Kasumi-1 (cell line): ENCODE measurements around the gene EMILIN3.

Experiments
- DNase-seq, 2 experiments: peaks; one replicate each; lab custom pipeline; 2025; lab: John Stamatoyannopoulos, UW

Gene EMILIN3

GRCh38 chr20:41363601-41364000 is 3.0 kb downstream of the EMILIN3 start:
- no peak for DNase-seq

DNA sequence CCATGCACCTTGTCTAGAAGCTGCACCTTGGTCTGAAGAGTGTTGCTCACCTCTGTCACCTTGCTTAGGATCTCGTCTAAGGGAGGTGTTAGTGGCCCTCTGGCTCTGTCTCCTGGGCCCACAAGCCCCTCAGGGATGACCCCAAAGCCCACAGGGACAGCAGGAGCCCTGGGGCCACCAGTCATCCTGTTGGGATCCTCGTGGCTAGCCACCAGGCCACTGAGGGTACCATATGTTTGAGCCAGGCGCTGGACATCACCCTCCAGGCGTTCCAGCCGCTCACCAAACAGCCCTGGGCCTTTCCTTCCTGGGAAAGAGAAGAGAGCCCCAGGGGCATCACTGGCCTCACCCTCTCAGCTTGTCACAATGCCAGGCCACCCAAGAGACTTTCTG is 3.9 kb downstream of the EMILIN3 start:
- no peak for DNase-seq

DNA sequence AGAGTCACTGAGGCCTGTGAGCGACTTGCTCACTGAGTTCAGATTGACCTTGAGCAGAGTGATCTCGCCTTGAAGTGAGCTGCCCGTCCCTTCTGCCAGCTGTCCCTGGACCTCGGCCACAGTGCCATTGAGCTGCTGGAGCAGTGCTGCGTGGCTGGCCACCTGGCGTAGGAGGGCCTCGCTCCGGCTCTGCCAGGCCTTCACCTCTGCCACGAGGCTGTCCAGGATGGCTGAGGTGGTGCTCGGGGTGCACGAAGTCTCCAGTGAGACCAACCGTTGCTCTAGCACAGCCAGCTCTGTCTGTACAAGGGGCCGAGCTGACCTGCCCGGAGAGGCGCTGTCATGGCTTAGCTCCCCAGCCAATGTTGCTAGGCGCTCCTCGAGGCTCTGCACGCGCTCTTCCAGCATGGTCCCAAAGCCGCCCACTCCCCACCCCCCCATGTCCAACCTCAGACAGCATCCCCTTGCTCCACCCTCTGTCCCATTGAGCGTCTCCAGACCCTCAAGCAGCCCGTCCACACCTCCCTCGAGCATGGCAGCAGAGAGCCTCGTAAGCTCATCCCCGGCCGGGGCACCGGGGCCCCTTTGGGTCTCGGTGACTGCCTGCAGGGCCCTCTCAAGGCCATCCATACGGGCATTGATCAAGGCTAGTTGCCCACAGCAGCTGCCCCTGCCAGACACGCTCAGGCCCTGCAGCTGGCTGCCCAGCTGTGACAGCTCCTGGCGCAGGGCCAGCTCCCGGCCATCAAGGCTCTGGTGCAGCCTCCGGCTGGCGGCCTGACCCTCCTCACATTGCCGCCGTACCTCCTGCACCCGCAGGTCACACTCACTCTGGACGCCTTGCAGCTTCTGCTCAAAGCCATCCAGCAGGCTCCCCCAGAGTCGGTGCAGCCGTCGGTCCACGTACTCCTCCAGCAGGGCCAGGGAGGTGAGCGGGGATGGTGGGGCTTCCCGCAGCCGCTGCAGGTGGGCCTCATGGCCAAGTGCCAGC is 4.6 kb downstream of the EMILIN3 start:
- no peak for DNase-seq

- no peak for DNase-seq
These were observed 5.5 kb downstream of the EMILIN3 start for GRCh38 chr20:41360831-41361756.

GRCh38 chr20:41359541-41360011 is 7.0 kb downstream of the EMILIN3 start:
- DNase-seq: no peak

- no peak for DNase-seq
These were observed 7.9 kb downstream of the EMILIN3 start for GRCh38 chr20:41358717-41359116.

GRCh38 chr20:41358230-41358629 is 8.4 kb downstream of the EMILIN3 start:
- DNase-seq: no peak

DNA sequence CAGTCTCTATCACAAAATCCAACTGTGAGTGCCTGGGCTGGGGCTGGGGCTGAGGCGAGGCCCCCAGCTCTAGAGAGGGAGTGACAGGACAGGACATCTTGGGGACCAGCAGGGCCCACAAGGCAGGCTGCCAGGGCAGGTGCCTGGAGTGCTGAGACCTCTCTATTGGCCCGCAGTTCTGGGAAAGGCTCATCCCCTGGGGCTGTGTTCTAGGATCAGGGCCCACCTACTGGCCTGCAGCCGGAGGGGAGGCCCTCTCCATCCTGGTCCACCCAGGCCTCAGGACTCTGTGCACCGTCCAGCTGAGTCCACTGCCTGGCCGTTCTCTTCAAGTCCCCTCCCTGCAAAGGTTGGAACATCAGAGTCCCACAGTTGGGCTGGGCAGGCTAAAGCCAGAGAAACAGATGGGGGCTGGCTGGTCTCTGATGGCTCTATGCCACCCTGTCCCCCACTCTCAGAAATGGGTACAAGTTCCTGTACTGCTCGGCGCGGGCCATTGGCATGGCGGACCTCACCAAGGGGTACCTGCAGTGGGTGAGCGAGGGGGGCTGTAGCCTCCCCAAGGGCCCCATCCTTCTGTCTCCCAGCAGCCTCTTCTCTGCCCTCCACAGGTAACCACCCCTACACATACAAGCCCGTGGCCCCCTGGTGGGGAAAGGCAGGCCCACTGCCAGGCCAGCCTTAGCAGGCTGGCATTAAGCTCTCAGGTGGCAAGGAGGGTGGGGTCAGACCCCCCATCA is 9.0 kb downstream of the EMILIN3 start:
- no peak for DNase-seq

- no peak for DNase-seq
These were observed 9.7 kb downstream of the EMILIN3 start for GRCh38 chr20:41356951-41357350.

- no peak for DNase-seq
These were observed 10.9 kb downstream of the EMILIN3 start for GRCh38 chr20:41355598-41356203.

- DNase-seq: no peak
These were observed 11.4 kb downstream of the EMILIN3 start for GRCh38 chr20:41355192-41355591.

GRCh38 chr20:41353530-41353929 is 13.1 kb downstream of the EMILIN3 start:
- no peak for DNase-seq

DNA sequence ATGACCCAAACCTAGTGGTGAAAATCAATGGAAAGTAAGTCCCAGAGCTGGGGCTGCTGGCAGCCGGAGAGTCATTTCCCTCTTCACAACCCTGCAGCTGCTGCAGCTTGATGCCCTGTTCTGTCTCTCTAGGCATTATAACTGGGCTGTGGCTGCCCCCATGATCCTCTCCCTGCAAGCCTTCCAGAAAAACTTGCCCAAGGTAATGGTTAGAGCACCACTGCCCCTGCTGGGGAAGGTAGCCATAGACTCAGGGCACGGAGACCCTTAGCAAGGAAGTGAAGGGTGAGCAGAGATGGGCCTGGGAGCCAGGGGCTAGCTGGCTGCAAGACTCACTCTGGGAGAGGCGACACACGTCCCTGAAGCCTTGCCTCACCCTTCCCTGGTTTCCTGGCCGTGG is 14.0 kb downstream of the EMILIN3 start:
- no peak for DNase-seq

DNA sequence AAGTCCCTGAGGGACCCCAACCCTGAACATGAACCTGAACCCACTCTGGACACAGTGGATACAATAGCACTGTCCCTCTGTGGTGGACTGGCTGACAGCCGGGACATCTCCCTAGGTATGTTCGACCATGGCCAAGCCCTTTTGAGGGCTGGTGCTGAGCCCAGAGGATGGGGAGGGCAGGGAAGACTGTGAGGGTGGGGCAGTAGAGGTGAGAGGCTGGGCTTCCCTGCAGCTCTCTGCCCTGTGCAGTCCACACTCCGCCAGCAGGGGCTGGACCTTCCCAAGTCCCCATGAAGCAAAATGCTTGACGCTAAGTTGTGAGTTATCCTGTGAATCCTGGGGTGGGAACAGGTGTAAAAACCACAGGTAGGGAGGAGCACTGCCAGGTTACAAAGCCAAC is 14.5 kb downstream of the EMILIN3 start:
- no peak for DNase-seq

GRCh38 chr20:41350408-41350962 is 16.1 kb downstream of the EMILIN3 start:
- no peak for DNase-seq

GRCh38 chr20:41349943-41350342 is 16.7 kb downstream of the EMILIN3 start:
- no peak for DNase-seq

GRCh38 chr20:41349266-41349665 is 17.4 kb downstream of the EMILIN3 start:
- no peak for DNase-seq

GRCh38 chr20:41348430-41349172 is 18.0 kb downstream of the EMILIN3 start:
- no peak for DNase-seq

DNA sequence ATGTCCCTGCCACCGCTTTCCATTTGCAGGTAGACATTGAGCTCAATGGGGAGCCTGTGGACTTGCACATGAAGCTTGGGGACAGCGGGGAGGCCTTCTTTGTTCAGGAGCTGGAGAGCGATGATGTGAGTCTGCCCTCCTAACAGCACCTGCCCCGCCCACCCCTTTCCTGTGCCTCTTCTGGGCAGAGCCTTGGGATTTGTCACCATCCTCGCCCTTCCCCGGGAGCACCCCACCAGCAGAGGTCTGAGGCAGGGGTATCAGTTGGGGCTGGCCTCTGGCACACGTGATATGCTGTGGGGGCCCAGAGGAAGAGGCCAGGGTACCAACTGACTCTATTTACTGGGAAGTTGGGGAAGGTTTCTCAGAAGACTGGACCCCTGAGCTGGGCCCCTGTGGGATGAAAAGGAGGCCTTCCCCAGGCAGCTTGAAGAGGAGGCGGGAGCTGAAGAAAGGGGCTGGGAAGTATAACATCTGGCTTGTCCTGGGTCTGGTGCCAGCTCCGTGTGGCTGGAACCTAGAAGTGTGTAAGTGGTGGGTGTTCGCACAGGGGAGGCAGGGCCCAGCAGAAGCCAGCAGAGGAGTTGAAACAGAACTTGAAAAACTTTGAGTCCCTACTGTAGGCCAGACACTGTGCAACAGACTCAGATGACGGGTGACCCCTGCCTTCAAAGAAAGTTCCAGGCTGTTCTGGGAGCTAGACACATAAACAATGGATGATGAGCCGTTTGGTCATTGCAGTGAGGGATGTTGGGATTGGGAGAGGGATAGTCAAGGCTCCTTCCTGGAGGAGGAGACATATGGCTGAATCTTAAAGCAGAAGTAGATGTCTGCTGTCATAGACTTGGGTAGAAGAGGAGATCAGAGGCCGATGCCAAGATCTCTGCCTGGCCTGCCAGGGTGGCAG is 18.8 kb downstream of the EMILIN3 start:
- no peak for DNase-seq
